ENCODE results near the gene PIBF1.
"Not testable (repeated sequence)": the region's sequence is repeated elsewhere in the genome, so short reads cannot be mapped to it uniquely, and the experiment has no call there.

The PIBF1 gene

GRCh38 chr13:72820898-72821279 is 39.0 kb downstream of the PIBF1 start:
- DNase-seq (ENCODE audit: low read depth) = no peak

GRCh38 chr13:72823081-72823480 is 41.1 kb downstream of the PIBF1 start:
- DNase-seq (ENCODE audit: low read depth) = no peak

GRCh38 chr13:72823724-72824123 is 41.8 kb downstream of the PIBF1 start:
- DNase-seq (ENCODE audit: low read depth) = no peak

GRCh38 chr13:72834601-72835000 is 52.7 kb downstream of the PIBF1 start:
- DNase-seq (ENCODE audit: low read depth) = no peak

- peak; percentile 11 for DNase-seq (ENCODE audit: low read depth)
Measured at GRCh38 chr13:72839831-72840426, 58.0 kb downstream of the PIBF1 start.

- DNase-seq (ENCODE audit: low read depth) = no peak
Measured at GRCh38 chr13:72842991-72843390, 61.1 kb downstream of the PIBF1 start.

GRCh38 chr13:72845148-72845547 is 63.2 kb downstream of the PIBF1 start:
- not testable (repeated sequence) for DNase-seq (ENCODE audit: low read depth)

- DNase-seq (ENCODE audit: low read depth) = no peak
Measured at GRCh38 chr13:72849571-72849970, 67.6 kb downstream of the PIBF1 start.

GRCh38 chr13:72850959-72851677 is 69.2 kb downstream of the PIBF1 start:
- no peak for DNase-seq (ENCODE audit: low read depth)

GRCh38 chr13:72851678-72852014 is 69.7 kb downstream of the PIBF1 start:
- DNase-seq (ENCODE audit: low read depth) = no peak

GRCh38 chr13:72852207-72852606 is 70.3 kb downstream of the PIBF1 start:
- DNase-seq (ENCODE audit: low read depth) = no peak

- no peak for DNase-seq (ENCODE audit: low read depth)
Measured at GRCh38 chr13:72853000-72853399, 71.1 kb downstream of the PIBF1 start.

GRCh38 chr13:72864142-72865011 is 82.4 kb downstream of the PIBF1 start:
- DNase-seq (ENCODE audit: low read depth) = no peak

GRCh38 chr13:72868229-72868628 is 86.3 kb downstream of the PIBF1 start:
- DNase-seq (ENCODE audit: low read depth) = no peak

GRCh38 chr13:72875233-72875632 is 93.3 kb downstream of the PIBF1 start:
- no peak for DNase-seq (ENCODE audit: low read depth)

- DNase-seq (ENCODE audit: low read depth) = no peak
Measured at GRCh38 chr13:72884101-72884500, 102.2 kb downstream of the PIBF1 start.

GRCh38 chr13:72886272-72887067 is 104.5 kb downstream of the PIBF1 start:
- DNase-seq (ENCODE audit: low read depth) = no peak

- no peak for DNase-seq (ENCODE audit: low read depth)
Measured at GRCh38 chr13:72889495-72889894, 107.6 kb downstream of the PIBF1 start.

- no peak for DNase-seq (ENCODE audit: low read depth)
Measured at GRCh38 chr13:72890546-72890945, 108.6 kb downstream of the PIBF1 start.

GRCh38 chr13:72891423-72891822 is 109.5 kb downstream of the PIBF1 start:
- DNase-seq (ENCODE audit: low read depth) = no peak

- DNase-seq (ENCODE audit: low read depth) = no peak
Measured at GRCh38 chr13:72896869-72897268, 114.9 kb downstream of the PIBF1 start.

GRCh38 chr13:72901546-72901945 is 119.6 kb downstream of the PIBF1 start:
- DNase-seq (ENCODE audit: low read depth) = not testable (repeated sequence)
